NCI-H1048 (cell line): ENCODE measurements around the gene RNU6-9.
"Not testable (repeated sequence)": the region's sequence is repeated elsewhere in the genome, so short reads cannot be mapped to it uniquely, and the experiment has no call there.

Experiments used
- DNase-seq: peaks from one replicate; lab custom pipeline; 2025; lab: John Stamatoyannopoulos, UW

The RNU6-9 gene

DNA sequence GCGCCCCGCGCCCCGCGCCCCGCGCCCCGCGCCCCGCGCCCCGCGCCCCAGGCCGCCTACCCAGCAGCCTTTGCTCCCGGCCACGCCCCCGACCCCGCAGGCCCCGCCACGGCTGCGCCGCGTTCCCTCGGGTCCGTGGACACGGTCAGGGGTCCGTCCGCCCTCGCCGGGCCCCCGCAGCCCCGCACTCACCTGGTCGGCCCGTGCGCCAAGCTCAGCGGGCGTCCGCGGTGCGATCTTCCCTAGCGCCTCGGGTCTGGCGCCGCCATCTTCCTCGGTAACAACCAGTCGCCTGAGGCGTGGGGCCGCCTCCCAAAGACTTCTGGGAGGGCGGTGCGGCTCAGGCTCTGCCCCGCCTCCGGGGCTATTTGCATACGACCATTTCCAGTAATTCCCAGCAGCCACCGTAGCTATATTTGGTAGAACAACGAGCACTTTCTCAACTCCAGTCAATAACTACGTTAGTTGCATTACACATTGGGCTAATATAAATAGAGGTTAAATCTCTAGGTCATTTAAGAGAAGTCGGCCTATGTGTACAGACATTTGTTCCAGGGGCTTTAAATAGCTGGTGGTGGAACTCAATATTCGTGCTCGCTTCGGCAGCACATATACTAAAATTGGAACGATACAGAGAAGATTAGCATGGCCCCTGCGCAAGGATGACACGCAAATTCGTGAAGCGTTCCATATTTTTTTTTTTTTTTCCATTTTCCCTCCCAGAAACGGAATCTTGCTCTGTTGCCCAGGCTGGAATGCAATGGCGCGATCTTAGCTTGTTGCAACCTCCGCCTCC, at the start of gene RNU6-9, which contains the start of gene MED16:
Gene RNU6-9, plus strand, starts transcription at position 591 of the 796 bp plus-strand sequence.
Gene MED16, minus strand, starts transcription at position 294 of the 796 bp plus-strand sequence. CDS start 2,056 bp downstream, outside the sequence.
- DNase-seq = peak; percentile 85

DNA sequence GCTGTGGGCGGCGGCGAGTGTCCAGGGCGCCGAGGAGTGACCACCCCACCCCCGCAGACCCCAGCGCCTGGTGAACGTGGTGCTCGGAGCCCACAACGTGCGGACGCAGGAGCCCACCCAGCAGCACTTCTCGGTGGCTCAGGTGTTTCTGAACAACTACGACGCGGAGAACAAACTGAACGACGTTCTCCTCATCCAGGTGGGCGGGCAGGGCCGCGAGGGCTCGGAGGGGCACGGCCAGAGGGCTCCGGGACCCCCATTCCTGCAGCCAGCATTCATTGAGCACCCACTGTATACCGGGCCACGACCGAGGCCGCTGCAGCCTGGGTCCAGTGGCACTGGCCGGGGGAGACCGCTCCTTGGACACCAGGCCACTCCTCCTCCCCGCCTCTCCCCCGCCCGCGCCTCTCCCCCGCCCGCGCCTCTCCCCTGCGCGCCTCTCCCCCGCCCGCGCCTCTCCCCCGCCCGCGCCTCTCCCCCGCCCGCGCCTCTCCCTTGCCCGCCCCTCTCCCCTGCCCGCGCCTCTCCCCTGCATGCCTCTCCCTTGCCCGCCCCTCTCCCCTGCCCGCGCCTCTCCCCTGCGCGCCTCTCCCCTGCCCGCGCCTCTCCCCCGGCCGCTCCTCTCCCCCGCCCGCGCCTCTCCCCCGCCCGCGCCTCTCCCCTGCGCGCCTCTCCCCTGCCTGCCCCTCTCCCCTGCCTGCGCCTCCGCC, 49.3 kb upstream of the RNU6-9 start:
- DNase-seq = no peak

GRCh38 chr19:844546-844971, 48.7 kb upstream of the RNU6-9 start:
- no peak for DNase-seq

GRCh38 chr19:845707-846521, 47.4 kb upstream of the RNU6-9 start:
- no peak for DNase-seq

DNA sequence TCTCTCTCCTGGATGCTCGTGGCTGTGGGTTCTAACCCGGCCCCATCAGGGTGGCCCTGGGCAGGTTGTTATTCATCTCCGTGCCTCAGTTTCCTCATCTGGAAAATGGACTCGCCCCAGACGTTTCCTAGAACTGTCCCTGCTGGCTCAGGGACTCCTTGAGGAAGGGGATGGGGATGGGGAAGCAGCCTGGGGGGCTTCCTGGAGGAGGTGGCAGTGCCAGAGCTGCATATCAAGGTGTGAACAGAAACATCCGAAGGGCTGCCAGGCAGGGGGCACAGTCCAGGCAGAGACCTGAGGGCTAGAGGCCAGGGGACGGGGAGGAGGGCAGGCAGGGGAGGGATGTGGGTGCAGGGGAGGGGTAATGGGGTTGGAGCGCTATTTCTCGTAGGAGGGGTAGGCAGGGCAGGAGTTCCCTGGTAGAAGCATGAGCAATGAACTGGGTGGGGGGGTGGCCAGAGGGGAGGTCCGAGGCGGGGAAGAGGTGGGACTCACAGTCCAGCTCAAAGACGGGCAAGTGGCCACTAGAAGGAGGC, 44.8 kb upstream of the RNU6-9 start:
- no peak for DNase-seq

GRCh38 chr19:849195-849594, 44.1 kb upstream of the RNU6-9 start:
- not testable (repeated sequence) for DNase-seq

DNA sequence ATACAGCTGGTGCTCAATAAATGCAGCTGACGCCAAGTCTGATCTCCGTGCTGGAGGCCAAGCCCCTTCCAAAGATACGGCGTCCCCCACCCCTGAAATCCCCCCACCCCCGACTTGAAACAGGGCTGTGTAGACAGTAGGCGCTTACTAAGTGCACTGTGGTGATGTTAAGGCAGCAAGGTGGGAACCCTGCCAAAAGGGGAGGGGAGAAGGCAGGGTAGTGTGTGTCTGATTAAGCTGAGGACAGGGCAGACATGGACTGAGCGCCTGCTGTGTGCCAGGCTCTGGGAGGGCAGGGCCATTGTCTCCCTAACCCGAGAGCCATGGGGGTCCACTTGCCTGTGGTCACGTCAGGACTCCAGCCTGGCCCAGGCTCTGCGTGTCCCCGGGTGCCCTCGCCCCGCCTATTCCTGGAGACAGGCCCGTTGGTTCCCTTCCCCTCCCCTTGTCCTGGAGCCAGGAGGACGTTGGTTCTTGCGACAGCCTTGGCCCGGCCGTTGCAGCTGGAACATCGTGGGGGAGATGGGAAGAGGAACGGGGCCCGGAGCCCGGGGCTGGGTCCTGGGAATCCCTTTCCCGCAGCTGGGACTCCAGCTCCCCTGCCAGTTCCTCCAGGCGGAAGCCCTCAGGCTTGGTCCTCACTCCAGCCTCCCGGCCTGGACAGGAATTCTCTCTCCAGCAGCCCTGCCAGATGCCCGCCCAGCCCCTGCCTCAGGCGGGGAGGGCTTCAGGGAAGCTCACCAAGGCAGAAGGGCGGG, 42.9 kb upstream of the RNU6-9 start:
- no peak for DNase-seq

GRCh38 chr19:850979-851335, 42.3 kb upstream of the RNU6-9 start:
- DNase-seq = no peak

DNA sequence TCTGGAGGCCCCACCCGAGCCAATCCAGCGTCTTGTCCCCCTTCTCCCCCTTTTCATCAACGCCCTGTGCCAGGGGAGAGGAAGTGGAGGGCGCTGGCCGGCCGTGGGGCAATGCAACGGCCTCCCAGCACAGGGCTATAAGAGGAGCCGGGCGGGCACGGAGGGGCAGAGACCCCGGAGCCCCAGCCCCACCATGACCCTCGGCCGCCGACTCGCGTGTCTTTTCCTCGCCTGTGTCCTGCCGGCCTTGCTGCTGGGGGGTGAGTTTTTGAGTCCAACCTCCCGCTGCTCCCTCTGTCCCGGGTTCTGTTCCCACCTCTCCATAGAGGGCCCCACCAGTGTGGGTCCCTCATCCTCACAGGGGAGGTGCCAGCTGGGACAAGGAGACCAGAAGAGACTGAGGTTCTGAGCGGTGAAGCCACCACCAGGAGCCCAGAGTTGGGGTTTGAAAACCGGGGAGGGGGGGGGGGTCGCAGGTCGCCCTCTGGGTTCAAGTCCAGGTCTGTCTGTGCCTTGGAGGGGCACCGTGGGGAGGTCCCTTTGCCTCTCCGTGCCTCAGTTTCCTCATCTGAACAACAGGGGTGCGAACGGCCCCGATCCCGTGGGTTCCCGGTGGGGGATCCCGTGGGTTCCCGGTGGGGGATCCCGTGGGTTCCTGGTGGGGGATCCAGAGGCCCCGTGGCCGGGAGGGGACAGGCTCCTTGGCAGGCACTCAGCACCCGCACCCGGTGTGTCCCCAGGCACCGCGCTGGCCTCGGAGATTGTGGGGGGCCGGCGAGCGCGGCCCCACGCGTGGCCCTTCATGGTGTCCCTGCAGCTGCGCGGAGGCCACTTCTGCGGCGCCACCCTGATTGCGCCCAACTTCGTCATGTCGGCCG, 40.9 kb upstream of the RNU6-9 start, which contains the start of gene ELANE:
Gene ELANE, plus strand, starts transcription at position 168 of the 878 bp plus-strand sequence. Its CDS starts 26 bp downstream, at position 194.
- DNase-seq = no peak

DNA sequence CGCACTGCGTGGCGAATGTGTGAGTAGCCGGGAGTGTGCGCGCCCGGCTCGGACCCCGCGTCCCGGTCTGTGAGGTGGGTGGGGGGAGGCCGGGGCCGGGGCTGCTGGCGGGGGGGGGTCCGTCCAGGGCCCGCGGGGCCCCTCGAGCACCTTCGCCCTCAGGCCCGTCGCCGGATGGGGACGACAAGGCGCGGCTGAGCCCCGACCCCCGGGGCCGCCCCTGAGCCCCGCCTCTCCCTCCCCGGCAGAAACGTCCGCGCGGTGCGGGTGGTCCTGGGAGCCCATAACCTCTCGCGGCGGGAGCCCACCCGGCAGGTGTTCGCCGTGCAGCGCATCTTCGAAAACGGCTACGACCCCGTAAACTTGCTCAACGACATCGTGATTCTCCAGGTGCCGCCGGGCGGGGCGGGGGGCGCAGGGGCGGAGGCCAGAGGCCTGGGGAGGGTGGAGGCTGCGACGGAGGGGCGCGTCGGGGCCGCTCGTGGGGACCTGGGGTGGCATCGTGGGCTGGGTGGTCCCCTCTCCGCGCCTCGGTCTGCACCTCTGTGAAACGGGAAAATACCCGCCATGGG, 40.2 kb upstream of the RNU6-9 start:
- DNase-seq = no peak

- DNase-seq = not testable (repeated sequence)
These were observed 39.6 kb upstream of the RNU6-9 start for GRCh38 chr19:853614-854220.

DNA sequence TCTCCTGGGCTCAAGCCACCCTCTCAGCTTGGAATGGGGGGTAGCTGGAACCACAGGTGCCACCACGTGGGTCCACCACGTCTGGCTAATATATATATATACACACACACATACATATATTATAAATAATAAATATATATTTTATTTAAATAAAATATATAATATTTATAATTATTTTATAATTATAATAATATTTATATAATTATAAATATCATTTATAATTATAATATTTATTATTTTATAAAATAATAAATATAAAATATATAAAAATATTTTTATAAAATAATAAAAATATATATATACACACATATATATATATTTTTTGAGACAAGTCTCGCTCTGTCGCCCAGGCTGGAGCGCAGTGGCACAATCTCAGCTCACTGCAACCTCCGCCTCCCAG, 38.7 kb upstream of the RNU6-9 start:
- DNase-seq = no peak

DNA sequence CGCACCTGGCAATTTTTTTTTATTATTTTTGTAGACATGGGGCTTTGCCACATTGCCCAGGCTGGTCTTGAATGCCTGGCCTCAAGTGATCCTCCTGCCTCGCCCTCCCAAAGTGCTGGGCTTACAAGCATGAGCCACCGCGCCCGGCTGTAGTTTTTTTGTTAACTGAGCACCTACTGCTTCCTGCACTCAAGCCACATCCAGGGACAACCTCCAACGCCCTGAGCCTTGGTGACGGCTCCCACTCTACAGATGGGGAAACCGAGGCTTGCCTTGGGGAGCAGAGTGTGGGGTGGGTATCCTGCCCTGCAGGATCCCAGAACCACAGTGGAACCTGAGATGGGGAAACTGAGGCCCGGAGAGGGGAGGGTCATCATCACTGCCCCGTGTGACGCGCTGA, 38.1 kb upstream of the RNU6-9 start:
- no peak for DNase-seq

- DNase-seq = no peak
These were observed 37.6 kb upstream of the RNU6-9 start for GRCh38 chr19:855566-856120.

- DNase-seq = no peak
These were observed 35.0 kb upstream of the RNU6-9 start for GRCh38 chr19:858284-858683.

DNA sequence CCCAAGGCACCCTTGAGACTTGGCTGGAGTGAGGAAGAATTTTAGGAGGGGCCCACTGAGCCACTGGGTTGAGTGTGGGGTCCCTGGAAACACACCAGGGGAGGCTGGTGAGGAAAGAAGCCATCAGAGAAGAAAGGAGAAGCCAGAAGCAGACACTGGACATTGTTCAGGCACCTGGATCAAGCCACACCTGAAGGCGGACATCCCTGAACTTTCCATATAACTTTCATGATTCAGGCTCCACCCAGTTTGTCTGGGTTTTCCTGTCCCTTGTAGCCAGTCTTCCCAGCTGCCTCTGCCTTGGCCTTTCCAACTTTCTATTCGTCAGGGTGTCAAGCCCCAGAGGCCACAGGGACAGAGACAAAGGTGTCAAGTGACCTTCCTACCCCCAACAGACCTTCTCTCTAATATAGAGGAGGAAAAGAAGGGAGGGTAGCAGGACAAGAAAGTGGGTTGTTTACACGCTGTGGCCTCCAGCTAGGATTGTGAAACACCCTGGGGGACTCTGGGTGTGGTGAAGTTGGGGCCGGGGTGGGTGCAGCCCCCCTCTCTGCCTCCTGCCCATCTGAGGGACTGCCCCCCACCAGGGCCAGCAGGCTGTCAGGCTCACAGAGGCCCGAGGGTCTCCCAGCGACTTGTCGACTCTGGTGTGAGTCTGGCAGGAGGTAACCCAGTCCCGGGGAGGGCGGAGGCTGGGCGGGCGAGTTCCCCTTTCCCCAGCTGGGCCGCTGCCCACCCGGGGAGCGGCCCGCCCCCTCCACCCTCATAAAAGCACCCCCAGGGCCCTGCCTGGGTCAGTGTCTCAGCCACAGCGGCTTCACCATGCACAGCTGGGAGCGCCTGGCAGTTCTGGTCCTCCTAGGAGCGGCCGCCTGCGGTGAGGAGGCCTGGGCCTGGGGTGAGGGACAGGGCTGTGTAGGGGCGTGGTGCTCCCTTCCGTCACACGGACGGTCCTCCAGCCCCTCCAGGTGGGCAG, 34.1 kb upstream of the RNU6-9 start, which contains the start of gene CFD:
Gene CFD, plus strand, starts transcription at position 797 of the 976 bp plus-strand sequence. Its CDS starts 26 bp downstream, at position 823.
- no peak for DNase-seq

- no peak for DNase-seq
These were observed 32.0 kb upstream of the RNU6-9 start for GRCh38 chr19:861141-861755.
